GM18507 (cell line): Measurements from ENCODE around the gene ZNF428.
"Not testable (repeated sequence)": the region's sequence is repeated elsewhere in the genome, so short reads cannot be mapped to it uniquely, and the experiment has no call there.

Experiments used
- DNase-seq: peaks from one replicate; pipeline ENCODE4 v3.0.0; 2011; ENCODE audit warnings: low read depth; ENCODE audit not compliant: insufficient read length; ENCODE audit errors: extremely low spot score
- FAIRE-seq: peaks from 2 replicates; lab custom pipeline; 2011; peaks lifted over from hg19 to GRCh38; lab: Jason Lieb, UNC

ZNF428 gene

GRCh38 chr19:43595999-43596841, 23.2 kb downstream of the ZNF428 start, which contains the start of the genes IRGQ and ZNF576:
TSS of gene IRGQ (minus strand) at chr19:43596134. CDS start at chr19:43595338, 796 bp downstream.
TSS of gene ZNF576 (plus strand) at chr19:43596595. CDS start at chr19:43597109, 514 bp downstream.
- DNase-seq = peak; percentile 92
- peak; percentile 100 for FAIRE-seq

GRCh38 chr19:43595605-43595998, 23.8 kb downstream of the ZNF428 start:
- DNase-seq (no peak), FAIRE-seq (no peak)

GRCh38 chr19:43594710-43595604, 24.5 kb downstream of the ZNF428 start:
- FAIRE-seq = peak; percentile 73

DNA sequence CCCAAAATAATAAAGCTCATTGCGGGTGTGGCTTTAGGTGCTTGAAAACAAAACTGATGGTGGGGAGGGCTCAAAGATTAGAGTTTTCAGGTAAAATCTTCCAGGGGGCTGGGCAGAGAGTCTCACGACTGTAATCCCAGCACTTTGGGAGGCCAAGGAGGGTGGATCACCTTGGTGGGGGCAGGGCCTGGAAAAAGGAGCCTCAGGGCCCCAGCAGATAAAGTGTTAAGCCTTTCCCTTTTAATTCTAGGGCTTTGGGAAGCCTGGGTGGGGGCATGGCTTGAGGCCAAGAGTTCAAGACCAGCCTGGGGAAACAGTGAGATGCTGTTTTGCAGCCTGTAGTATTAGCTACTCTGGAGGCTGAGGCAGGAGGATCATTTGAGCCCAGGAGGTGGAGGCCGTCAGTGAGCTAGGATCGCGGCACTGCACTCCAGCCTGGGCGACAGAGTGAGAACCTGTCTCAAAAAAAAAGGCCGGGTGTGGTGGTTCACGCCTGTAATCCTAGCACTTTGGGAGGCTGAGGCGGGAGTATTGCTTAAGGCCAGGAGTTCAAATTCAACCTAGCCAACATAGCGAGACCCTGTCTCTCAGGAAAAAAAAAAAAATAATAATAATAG, 25.2 kb downstream of the ZNF428 start:
- FAIRE-seq (no peak), DNase-seq (no peak)

More at GRCh38 chr19:43594710-43595604, 24.5 kb downstream of the ZNF428 start:
- DNase-seq = no peak

- no peak for FAIRE-seq
- DNase-seq = no peak
Measured at GRCh38 chr19:43592800-43593350, 26.6 kb downstream of the ZNF428 start.

DNA sequence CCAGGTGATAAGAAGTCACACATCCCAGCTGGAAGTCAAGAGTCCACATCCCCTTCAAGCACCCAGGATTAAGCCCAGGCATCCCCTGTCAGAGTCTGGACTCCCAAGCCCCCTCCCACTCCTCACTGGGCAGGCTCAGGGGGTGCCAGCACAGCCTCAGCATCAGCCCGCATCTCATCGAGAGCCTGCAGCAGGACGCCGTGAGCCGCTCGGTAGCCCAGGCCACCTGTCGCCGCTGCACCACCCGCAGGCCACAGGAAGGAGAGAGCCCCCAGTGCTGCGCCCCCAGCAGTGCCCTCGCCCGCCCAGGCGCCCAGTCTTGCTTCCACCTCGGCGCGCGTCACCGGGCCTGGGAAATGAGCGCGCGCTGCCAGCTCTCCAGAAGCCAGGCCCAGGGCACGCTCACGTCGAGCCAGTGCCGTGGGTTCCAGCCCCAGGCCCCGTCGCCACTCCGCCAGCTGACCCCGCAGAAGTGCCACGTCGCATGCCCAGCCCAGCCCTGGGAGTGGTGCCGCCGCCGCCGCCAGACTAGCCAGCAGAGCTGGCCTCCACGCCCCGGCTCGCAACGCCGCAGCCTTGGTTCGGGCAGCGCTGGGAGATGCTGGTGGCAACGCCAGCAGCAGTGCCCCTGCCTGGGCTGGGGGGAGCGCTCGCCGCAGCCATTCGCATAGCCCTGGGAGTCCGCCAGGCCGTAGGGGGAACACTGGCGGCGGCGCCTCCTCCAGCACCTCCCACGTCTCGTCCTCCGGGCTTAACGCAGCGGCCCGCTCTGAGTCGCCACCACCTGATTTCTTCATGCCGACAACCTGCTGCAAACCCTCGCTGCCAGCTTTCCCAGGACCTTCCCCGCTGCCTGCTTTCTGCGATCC, 27.3 kb downstream of the ZNF428 start:
- FAIRE-seq = no peak

GRCh38 chr19:43589678-43590077, 29.8 kb downstream of the ZNF428 start:
- DNase-seq = no peak

More for the DNA sequence above, 27.3 kb downstream of the ZNF428 start:
- no peak for DNase-seq

DNA sequence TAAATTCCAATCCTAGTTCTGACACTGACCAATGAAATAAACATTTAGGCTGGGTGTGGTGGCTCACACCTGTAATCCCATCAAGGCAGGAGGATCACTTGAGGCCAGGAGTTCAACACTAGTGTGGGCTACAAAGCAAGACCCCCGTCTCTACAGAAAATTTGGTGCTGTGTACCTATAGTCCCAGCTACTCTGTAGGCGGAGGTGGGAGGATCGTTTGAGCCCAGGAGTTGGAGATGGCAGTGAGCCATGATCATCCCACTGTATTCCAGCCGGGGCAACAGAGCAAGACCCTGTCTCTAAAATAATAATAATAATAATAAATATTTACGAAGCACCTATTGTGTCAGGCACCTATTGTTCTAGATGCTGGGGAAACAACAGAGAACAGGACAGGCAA, 30.2 kb downstream of the ZNF428 start:
- FAIRE-seq (no peak), DNase-seq (no peak)

More at GRCh38 chr19:43589678-43590077, 29.8 kb downstream of the ZNF428 start:
- FAIRE-seq = no peak

GRCh38 chr19:43587029-43587428, 32.4 kb downstream of the ZNF428 start:
- DNase-seq, FAIRE-seq: not testable (repeated sequence)

- DNase-seq = no peak
- FAIRE-seq = no peak
Measured at GRCh38 chr19:43586346-43586745, 33.1 kb downstream of the ZNF428 start.

DNA sequence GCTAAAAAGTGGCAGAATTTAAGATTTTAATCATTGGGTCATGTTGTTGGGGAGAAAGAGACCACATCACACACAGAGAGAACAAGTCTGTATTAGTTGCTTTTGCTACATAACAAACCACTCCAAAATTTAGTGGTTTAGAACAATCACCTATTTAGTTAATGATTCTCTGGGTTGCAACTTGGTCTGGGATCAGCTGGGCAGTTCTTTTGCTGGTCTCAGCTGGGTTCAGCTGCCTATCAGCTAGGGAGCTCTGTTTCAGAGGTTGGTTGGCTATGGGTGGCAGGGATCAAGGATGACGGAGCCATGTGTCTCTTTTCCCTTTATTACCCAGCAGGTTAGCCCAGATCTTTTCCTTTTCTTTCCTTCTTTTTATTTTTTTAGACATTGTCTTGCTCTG, 34.9 kb downstream of the ZNF428 start:
- DNase-seq (no peak), FAIRE-seq (peak; percentile 81)

- no peak for FAIRE-seq
- no peak for DNase-seq
Measured at GRCh38 chr19:43582495-43582894, 36.9 kb downstream of the ZNF428 start.

DNA sequence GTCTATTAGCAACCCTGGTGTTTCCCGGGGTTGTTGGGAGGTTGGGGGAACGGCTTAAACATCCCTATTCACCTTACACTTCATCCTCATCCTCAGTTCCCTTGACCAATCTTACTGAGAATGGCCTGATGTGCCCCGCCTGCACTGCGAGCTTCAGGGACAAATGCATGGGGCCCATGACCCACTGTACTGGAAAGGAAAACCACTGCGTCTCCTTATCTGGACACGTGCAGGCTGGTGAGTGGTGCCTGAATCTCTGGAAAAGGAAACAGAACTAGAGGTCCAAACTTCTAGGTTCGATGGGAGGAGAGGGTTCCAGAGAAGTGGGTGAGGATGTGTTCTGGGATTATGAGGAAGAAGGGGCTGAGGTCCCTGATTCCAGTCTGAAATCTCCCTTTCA, 38.0 kb downstream of the ZNF428 start:
- FAIRE-seq (no peak), DNase-seq (no peak)

DNA sequence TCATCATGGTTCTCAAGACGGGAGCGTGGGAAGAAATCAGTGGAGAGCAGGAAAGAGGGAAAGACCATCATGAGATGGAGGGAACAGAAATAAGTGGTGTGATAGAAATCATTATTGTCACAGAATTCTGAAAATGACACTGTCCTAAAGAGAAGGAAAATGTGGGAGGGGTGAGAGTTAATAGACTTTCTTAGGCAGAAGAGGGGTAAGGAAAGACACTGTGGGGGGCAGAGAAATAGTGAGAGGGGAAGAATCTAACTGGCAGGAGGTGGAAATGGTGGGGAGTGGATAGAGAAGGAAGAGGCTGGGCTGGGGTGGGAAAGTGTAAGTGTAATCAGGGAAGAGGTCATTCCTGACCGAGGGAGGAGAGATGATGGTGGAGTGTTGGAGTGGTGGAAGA, 40.6 kb downstream of the ZNF428 start:
- no peak for FAIRE-seq
- no peak for DNase-seq

- FAIRE-seq = no peak
- DNase-seq = no peak
Measured at GRCh38 chr19:43575955-43576878, 43.2 kb downstream of the ZNF428 start.

DNA sequence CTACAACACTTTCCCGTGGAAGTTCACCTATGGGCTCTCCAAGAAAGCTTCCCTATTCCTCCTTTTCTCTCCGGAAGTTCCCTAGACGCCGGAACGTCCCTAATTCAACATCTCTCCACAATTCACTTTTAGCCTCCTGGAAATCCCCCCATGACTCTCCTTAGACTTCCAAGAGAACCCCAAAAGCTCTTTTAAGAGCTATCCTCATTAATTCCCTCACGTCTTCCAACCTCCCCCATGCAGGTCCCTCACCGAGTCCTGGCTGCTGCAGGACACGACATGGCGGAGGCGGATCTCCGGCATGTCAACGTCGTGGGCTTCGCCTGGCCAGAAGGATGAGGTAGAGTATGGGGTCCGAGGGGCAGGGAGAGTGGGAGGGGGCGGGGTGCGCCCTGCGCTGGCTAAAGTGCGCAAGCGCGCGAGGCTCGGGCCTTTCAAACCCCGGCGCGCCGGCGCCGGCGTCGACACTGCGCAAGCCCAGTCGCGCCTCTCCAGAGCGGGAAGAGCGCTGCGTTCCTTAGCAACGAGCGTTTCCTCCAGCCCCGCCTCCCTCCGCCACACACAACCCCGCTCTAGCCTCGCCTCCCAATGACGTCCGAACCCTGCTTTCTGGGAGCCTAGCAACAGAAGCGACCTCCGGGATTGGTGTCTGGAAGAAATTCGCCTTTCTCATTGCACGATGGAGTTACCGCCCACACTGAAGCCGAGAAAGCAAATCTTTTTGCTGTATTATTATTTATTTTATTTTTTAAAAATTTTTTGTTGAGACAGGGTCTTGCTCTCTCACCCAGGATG, 44.1 kb downstream of the ZNF428 start, which contains the start of the genes PINLYP and XRCC1:
Gene PINLYP, plus strand, starts transcription at position 646 of the 795 bp plus-strand sequence. CDS start 1,391 bp downstream, outside the sequence.
Gene XRCC1, minus strand, starts transcription at position 372 of the 795 bp plus-strand sequence. Its CDS starts 69 bp downstream, at position 303.
- peak; percentile 100 for FAIRE-seq
- peak; percentile 96 for DNase-seq
